A673 (cell line): ENCODE results near the gene INPP4A. TPM values are rescaled to one million over a fixed set of nuclear protein-coding genes. Genes with fewer than 3 reads are reported as not detected.
A peak's percentile ranks its signal among the peaks of the same experiment; 100 is the strongest.

Experiments
- BruUV-seq: library from RNA; stranded (reverse); fragments of 400-500 nt; replicated peaks from 2 replicates; lab custom pipeline; 2021; lab: Mats Ljungman, UMichigan
- CTCF ChIA-PET: fragments of 300-600 bp; sonication (Branson Sonifier 250); formaldehyde crosslinking; loops from one replicate; lab custom pipeline; 2022; ENCODE audit warnings: antibody characterized with exemption; lab: Charles Lee
- POLR2A ChIA-PET: fragments of 300-600 bp; sonication (Branson Sonifier 250); formaldehyde crosslinking; loops from one replicate; lab custom pipeline; 2022; ENCODE audit warnings: antibody characterized with exemption; ENCODE audit not compliant: low non-redundant PET; lab: Charles Lee
- DNase-seq: peaks from one replicate; pipeline ENCODE4 v3.0.0-alpha.2; 2015; ENCODE audit warnings: low spot score
- H3K27ac ChIP-seq: fragments of 200-600 bp; sonication (generic); 2 replicates; pipeline ENCODE4 v1.5.1; 2016; ENCODE audit warnings: mixed run types, low read depth, mild to moderate bottlenecking, mixed read lengths, antibody characterized with exemption, low read length; ENCODE audit not compliant: poor library complexity, severe bottlenecking
- H3K27me3 ChIP-seq: fragments of 200-600 bp; sonication (generic); replicated peaks from 2 replicates; pipeline ENCODE4 v1.6.1; 2017; ENCODE audit warnings: mixed run types, low read depth, mild to moderate bottlenecking, mixed read lengths, antibody characterized with exemption, low read length; ENCODE audit not compliant: insufficient read depth, poor library complexity
- H3K36me3 ChIP-seq: fragments of 200-600 bp; sonication (generic); 2 replicates; pipeline ENCODE4 v1.6.1; 2016; ENCODE audit warnings: mixed run types, mild to moderate bottlenecking, mixed read lengths, antibody characterized with exemption, low read length; ENCODE audit not compliant: insufficient read depth, poor library complexity, severe bottlenecking
- H3K4me1 ChIP-seq: fragments of 200-600 bp; sonication (generic); 2 replicates; pipeline ENCODE4 v1.6.1; 2017; ENCODE audit warnings: mixed run types, mild to moderate bottlenecking, mixed read lengths, antibody characterized with exemption, low read length; ENCODE audit not compliant: insufficient read depth, poor library complexity, severe bottlenecking
- H3K4me3 ChIP-seq: fragments of 200-600 bp; sonication (generic); 2 replicates; pipeline ENCODE4 v1.5.1; 2016; ENCODE audit warnings: low read depth, mixed run types, mild to moderate bottlenecking, mixed read lengths, low read length; ENCODE audit not compliant: poor library complexity, severe bottlenecking
- H3K9me3 ChIP-seq: fragments of 200-600 bp; sonication (generic); 2 replicates; pipeline ENCODE4 v1.6.1; 2016; ENCODE audit warnings: mixed run types, low read depth, mild to moderate bottlenecking, mixed read lengths, antibody characterized with exemption, low read length; ENCODE audit not compliant: poor library complexity, severe bottlenecking
- CTCF ChIP-seq: fragments of 300-800, 200-600 bp; sonication (generic); conservative IDR thresholded peaks from 2 replicates; pipeline ENCODE4 v1.5.1; 2017; ENCODE audit warnings: low read depth, mild to moderate bottlenecking, antibody characterized with exemption, low read length, moderate library complexity, mixed read lengths
- EZH2 ChIP-seq: fragments of 200-600 bp; sonication (generic); IDR thresholded peaks from 2 replicates; pipeline ENCODE4 v1.6.1; 2017; ENCODE audit warnings: borderline replicate concordance, low read depth, mild to moderate bottlenecking, mixed read lengths, antibody characterized with exemption, low read length; ENCODE audit not compliant: poor library complexity, severe bottlenecking
- intact Hi-C: fragments of 100-400 bp; cut with micrococcal nuclease; formaldehyde crosslinking; loops from one replicate; pipeline ENCODE4 v1.10.0; 2022; ENCODE audit not compliant: unreplicated experiment
- total RNA-seq: library from RNA; stranded (reverse); gene quantifications from 2 replicates; pipeline ENCODE4 v1.2.3, GENCODE V29; 2021

The INPP4A gene
- total RNA-seq, 1 experiment from 2014 or later, result 33.5 TPM

GRCh38 chr2:98565941-98566340 lies 121.3 kb downstream of the INPP4A start:
- H3K4me3 ChIP-seq, result no peak overlapping the region
- DNase-seq, result no peak
- H3K36me3 ChIP-seq, result peaks cover 24% of the 10 kb centered on the region
- H3K4me1 ChIP-seq, result no peaks in the 10 kb centered on the region
- BruUV-seq, result no TSS peak
- no peak for TF ChIP-seq CTCF
- TF ChIP-seq EZH2, result no peak
- POLR2A ChIA-PET, result no interaction called here
- intact Hi-C loops, result no loop called here
- CTCF ChIA-PET, result no interaction called here
- H3K9me3 ChIP-seq, result no peaks in the 10 kb centered on the region
- H3K27ac ChIP-seq, result no peak overlapping the region
- no peaks in the 10 kb centered on the region for H3K27me3 ChIP-seq

GRCh38 chr2:98568161-98568956 lies 123.7 kb downstream of the INPP4A start:
- ChIA-PET POLR2A (no interaction called here), CTCF (interaction anchor here (0.7 to 1.6 kb wide), 2 partner anchors 11 to 49 kb away, joined by 3 to 5 read pairs; no protein-coding TSS in a partner anchor)
- intact Hi-C loops, result no loop called here
- H3K9me3 ChIP-seq, result no peaks in the 10 kb centered on the region
- TF ChIP-seq CTCF (no peak), EZH2 (no peak)
- peaks cover 24% of the 10 kb centered on the region for H3K36me3 ChIP-seq
- H3K4me3 ChIP-seq, result no peak overlapping the region
- no peak overlapping the region for H3K27ac ChIP-seq
- no peak for DNase-seq
- no peaks in the 10 kb centered on the region for H3K27me3 ChIP-seq
- H3K4me1 ChIP-seq, result no peaks in the 10 kb centered on the region
- BruUV-seq, result no TSS peak

DNA sequence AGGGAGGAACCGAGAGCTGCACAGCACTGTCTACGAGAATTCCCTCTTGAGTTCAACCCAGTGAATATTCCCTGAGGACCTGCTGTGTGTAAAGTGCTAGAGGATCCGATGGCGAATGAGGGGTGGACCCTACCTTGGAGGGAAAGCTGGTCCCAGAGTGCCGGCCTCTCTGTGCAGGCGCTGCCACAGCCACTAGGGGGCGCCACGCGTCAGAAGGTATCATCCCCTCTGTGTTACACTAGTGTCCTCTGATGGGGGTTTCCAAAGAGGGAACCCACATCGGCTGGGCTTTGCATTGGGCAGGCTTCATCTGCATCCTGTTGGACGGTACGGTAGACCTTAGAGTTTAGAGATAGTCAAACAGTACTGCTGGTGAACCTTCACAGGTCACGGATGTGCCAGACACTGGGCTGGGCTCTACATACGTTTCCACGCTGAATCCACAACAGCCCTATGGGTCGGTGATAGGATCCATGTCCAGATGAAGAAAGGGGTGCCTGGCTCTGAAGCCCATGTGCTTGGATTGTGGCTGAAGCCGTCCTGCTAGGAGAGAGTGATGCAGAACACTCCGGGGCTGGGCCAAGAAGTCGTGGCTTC lies 124.6 kb downstream of the INPP4A start:
- H3K4me1 ChIP-seq, result no peaks in the 10 kb centered on the region
- TF ChIP-seq EZH2 (no peak), CTCF (peak; percentile 97)
- intact Hi-C loops, result no loop called here
- H3K36me3 ChIP-seq, result peaks cover 24% of the 10 kb centered on the region
- ChIA-PET POLR2A (no interaction called here), CTCF (interaction anchor here (0.7 to 1.6 kb wide), 2 partner anchors 10 to 50 kb away, joined by 3 to 5 read pairs; no protein-coding TSS in a partner anchor)
- no peaks in the 10 kb centered on the region for H3K27me3 ChIP-seq
- no peaks in the 10 kb centered on the region for H3K9me3 ChIP-seq
- no peak overlapping the region for H3K4me3 ChIP-seq
- H3K27ac ChIP-seq, result no peak overlapping the region
- BruUV-seq, result no TSS peak
- DNase-seq, result peak; percentile 47
